ENCODE results near the gene ELOVL5.

GRCh38 chr6:53315086-53315724 lies 33.5 kb downstream of the ELOVL5 start:
- TF ChIP-seq CTCF (conservative IDR thresholded peaks at IDR 0.05) (no peak), ZFX (IDR thresholded peaks at IDR 0.05) (no peak)

Data from C4-2B (cell line).